Tibial nerve (tissue), 4 donors: ENCODE measurements around the gene PPP1R2.

Experiments used
- EP300 ChIP-seq, 2 donors: sonication (generic); formaldehyde crosslinking; IDR thresholded peaks; one replicate each; pipeline ENCODE4 v1.6.1; 2017; ENCODE audit warnings: antibody characterized with exemption in 2 of 2, mild to moderate bottlenecking in 1 of 2
- TF ChIP-seq, protein P1 (sequence below), 5 experiments: fragments of 200-600 bp in 3 of 5; fragments of 450-650 bp in 2 of 5; sonication (generic) in 3 of 5; IDR thresholded peaks; one replicate each; pipeline ENCODE4 v1.5.1; 2016 to 2019; ENCODE audit warnings: antibody characterized with exemption in 5 of 5, mild to moderate bottlenecking in 3 of 5, moderate library complexity in 2 of 5

- TF ChIP-seq, protein P1, sequence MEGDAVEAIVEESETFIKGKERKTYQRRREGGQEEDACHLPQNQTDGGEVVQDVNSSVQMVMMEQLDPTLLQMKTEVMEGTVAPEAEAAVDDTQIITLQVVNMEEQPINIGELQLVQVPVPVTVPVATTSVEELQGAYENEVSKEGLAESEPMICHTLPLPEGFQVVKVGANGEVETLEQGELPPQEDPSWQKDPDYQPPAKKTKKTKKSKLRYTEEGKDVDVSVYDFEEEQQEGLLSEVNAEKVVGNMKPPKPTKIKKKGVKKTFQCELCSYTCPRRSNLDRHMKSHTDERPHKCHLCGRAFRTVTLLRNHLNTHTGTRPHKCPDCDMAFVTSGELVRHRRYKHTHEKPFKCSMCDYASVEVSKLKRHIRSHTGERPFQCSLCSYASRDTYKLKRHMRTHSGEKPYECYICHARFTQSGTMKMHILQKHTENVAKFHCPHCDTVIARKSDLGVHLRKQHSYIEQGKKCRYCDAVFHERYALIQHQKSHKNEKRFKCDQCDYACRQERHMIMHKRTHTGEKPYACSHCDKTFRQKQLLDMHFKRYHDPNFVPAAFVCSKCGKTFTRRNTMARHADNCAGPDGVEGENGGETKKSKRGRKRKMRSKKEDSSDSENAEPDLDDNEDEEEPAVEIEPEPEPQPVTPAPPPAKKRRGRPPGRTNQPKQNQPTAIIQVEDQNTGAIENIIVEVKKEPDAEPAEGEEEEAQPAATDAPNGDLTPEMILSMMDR (IDR thresholded peaks at IDR 0.05) = no peak
- TF ChIP-seq EP300 (IDR thresholded peaks at IDR 0.05) = no peak
Measured at GRCh38 chr3:195584543-195584870, 41.4 kb upstream of the PPP1R2 start.
